ENCODE measurements around the gene TUG1.

TUG1 gene

DNA sequence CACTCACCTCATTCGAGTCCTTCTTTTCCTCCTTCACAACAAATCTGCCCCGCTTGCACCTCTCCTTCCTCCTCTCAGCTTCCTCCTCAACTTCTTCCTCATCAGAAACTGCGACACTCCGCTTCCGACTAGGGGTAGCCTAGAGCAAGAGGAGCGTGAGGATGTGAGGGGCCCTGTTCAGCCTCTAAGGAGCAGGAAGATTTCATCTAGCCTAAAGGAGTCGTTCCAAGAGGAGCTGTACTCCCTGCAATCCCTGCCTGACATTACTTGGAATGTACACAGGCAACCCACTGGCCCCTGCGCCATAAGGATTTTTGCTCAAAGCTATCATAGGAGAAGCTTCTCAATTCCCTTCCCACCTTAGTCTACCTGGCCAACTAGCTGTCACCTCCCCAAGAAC is 35.0 kb upstream of the TUG1 start:
- peaks cover 78% of the 10 kb centered on the region for H3K36me3 Mint-ChIP-seq
- CTCF ChIA-PET, result interaction anchor here (1.1 kb wide), 1 partner anchor 14 kb away, joined by 5 read pairs; no protein-coding TSS in a partner anchor
- H3K4me3 Mint-ChIP-seq, result no peak overlapping the region
- H3K27ac Mint-ChIP-seq, result no peak overlapping the region
- H3K4me1 Mint-ChIP-seq, result peaks cover 25% of the 10 kb centered on the region
- no peaks in the 10 kb centered on the region for H3K27me3 Mint-ChIP-seq
- no peaks in the 10 kb centered on the region for H3K9me3 Mint-ChIP-seq
- DNase-seq, result no peak

GRCh38 chr22:30940685-30941362 is 28.2 kb upstream of the TUG1 start:
- Mint-ChIP-seq H3K9me3 (no peaks in the 10 kb centered on the region), H3K27ac (peak overlapping the region; percentile 96), H3K36me3 (peaks cover 85% of the 10 kb centered on the region), H3K27me3 (no peaks in the 10 kb centered on the region), H3K4me1 (peaks cover 88% of the 10 kb centered on the region), H3K4me3 (peak overlapping the region; percentile 87)
- peak; percentile 73 for DNase-seq
- CTCF ChIA-PET, result interaction anchor here (1.2 to 2.1 kb wide), 5 partner anchors 10 to 178 kb away, joined by 3 to 9 read pairs (median 4); no protein-coding TSS in a partner anchor

- CTCF ChIA-PET, result interaction anchor here (1.3 to 2.1 kb wide), 4 partner anchors 20 to 178 kb away, joined by 3 to 9 read pairs (median 5); no protein-coding TSS in a partner anchor
- peak; percentile 42 for DNase-seq
- Mint-ChIP-seq H3K4me3 (peak overlapping the region; percentile 87), H3K27me3 (no peaks in the 10 kb centered on the region), H3K27ac (peak overlapping the region; percentile 96), H3K36me3 (peaks cover 85% of the 10 kb centered on the region), H3K9me3 (no peaks in the 10 kb centered on the region), H3K4me1 (peaks cover 93% of the 10 kb centered on the region)
These were observed 27.7 kb upstream of the TUG1 start for GRCh38 chr22:30941363-30941740.

DNA sequence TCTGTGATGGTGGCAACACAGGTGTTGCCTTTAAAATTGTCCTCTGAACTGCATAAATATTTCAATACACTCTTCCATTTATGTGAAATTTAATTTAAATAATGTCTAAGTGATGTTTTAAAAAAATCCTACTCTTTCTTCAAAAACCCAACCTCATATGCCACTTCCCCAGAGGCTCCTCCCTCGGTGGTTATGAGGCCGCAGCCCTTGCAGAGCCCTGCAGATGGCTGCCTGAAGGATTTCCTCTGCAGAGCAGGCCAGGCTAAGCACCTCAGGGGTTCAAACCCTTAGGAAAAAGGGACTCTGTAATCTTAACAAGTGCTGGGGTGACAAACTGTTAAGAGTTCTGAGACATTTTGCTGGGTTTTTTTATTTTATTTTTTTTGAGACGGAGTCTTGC is 25.7 kb upstream of the TUG1 start:
- no peaks in the 10 kb centered on the region for H3K9me3 Mint-ChIP-seq
- H3K36me3 Mint-ChIP-seq, result peaks cover 72% of the 10 kb centered on the region
- peaks cover 81% of the 10 kb centered on the region for H3K4me1 Mint-ChIP-seq
- peak overlapping the region; percentile 13 for H3K4me3 Mint-ChIP-seq
- CTCF ChIA-PET, result no interaction called here
- peak overlapping the region; percentile 84 for H3K27ac Mint-ChIP-seq
- H3K27me3 Mint-ChIP-seq, result no peaks in the 10 kb centered on the region
- peak; percentile 85 for DNase-seq

GRCh38 chr22:30944986-30945385 is 24.1 kb upstream of the TUG1 start:
- Mint-ChIP-seq H3K9me3 (no peaks in the 10 kb centered on the region), H3K4me3 (no peak overlapping the region), H3K36me3 (peaks cover 68% of the 10 kb centered on the region), H3K27ac (peak overlapping the region; percentile 42), H3K4me1 (peaks cover 75% of the 10 kb centered on the region), H3K27me3 (no peaks in the 10 kb centered on the region)
- CTCF ChIA-PET, result no interaction called here
- no peak for DNase-seq

- peaks cover 65% of the 10 kb centered on the region for H3K36me3 Mint-ChIP-seq
- no peak for DNase-seq
- H3K27me3 Mint-ChIP-seq, result no peaks in the 10 kb centered on the region
- peaks cover 70% of the 10 kb centered on the region for H3K4me1 Mint-ChIP-seq
- H3K9me3 Mint-ChIP-seq, result no peaks in the 10 kb centered on the region
- CTCF ChIA-PET, result interaction anchor here (0.7 to 1.4 kb wide), 2 partner anchors 23 to 138 kb away, joined by 3 read pairs; partner anchors contain the start of gene TUG1
- no peak overlapping the region for H3K4me3 Mint-ChIP-seq
- peak overlapping the region; percentile 46 for H3K27ac Mint-ChIP-seq
These were observed 23.4 kb upstream of the TUG1 start for GRCh38 chr22:30945653-30946052.

- Mint-ChIP-seq H3K4me1 (peaks cover 70% of the 10 kb centered on the region), H3K9me3 (no peaks in the 10 kb centered on the region), H3K27ac (peak overlapping the region; percentile 46), H3K27me3 (no peaks in the 10 kb centered on the region), H3K36me3 (peaks cover 64% of the 10 kb centered on the region), H3K4me3 (no peak overlapping the region)
- CTCF ChIA-PET, result interaction anchor here (0.7 to 1.4 kb wide), 6 partner anchors 12 to 203 kb away, joined by 3 to 13 read pairs (median 4); partner anchors contain the start of genes SMTN and TUG1
- no peak for DNase-seq
These were observed 22.7 kb upstream of the TUG1 start for GRCh38 chr22:30946354-30946753.

DNA sequence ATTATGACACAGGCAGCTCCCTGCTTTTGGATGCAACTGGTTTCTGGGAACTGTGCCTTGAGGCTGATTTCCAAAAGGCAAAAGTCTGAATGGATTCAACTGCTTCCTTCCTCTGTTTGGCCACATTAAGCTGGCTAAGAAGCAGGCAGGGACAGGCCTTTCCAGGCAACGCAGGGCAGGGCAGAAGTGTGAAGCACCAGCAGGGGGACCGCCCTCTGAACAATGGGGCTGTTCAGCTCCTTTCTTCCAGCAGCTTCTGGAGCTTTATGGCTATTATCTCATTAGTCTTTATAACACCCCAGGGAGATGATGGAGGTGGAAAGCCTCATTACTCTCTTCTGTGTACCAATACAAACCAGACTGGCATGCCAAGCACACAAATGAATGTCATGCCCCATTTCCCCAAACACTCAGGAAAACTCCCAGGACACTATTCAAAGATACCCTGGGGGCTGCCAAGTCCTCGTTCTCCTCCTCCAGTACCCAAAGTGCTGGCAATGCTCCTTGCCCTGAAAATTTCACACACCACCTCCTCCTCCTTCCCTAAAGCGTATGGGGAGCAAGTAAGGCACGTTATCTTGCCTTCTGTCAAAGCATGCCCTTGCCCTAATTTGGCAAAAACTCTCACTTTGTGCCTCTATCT is 21.8 kb upstream of the TUG1 start:
- Mint-ChIP-seq H3K9me3 (no peaks in the 10 kb centered on the region), H3K27ac (no peak overlapping the region), H3K27me3 (no peaks in the 10 kb centered on the region), H3K4me1 (peaks cover 70% of the 10 kb centered on the region), H3K36me3 (peaks cover 64% of the 10 kb centered on the region), H3K4me3 (no peak overlapping the region)
- DNase-seq, result no peak
- CTCF ChIA-PET, result interaction anchor here (0.7 to 1.4 kb wide), 6 partner anchors 11 to 202 kb away, joined by 3 to 13 read pairs (median 4); partner anchors contain the start of genes SMTN and TUG1

DNA sequence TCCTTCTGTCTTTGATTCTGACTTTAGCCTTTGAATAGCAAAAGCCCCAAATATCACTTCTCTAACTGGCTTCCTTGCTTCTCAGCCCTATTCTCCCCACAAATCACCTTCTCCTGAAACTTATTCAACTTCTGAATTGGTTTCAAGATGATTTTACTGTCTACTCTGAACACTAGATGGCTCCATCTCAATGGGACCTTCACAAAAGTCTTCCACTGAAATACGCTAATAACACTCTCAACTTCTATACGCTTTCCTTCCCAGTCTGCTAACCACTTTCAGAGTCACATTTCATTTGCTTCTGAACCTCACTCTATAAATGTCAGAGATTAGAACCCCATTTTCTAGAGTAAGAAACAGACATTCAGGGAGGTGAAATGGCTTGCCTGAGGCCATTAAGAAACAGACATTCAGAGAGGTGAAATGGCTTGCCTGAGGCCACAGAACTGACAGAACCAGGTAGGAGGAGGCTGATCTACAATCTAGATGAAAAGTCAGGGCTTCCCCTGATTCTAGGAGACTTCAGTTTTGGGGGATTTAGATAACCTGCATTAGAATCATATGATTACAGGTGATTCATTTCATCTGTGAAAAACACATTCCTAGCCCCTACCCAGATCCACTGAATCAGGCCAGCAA is 21.1 kb upstream of the TUG1 start:
- Mint-ChIP-seq H3K4me1 (peaks cover 71% of the 10 kb centered on the region), H3K27ac (no peak overlapping the region), H3K9me3 (no peaks in the 10 kb centered on the region), H3K27me3 (no peaks in the 10 kb centered on the region), H3K4me3 (no peak overlapping the region), H3K36me3 (peaks cover 67% of the 10 kb centered on the region)
- CTCF ChIA-PET, result interaction anchor here (0.9 to 1.2 kb wide), 2 partner anchors 13 to 136 kb away, joined by 3 to 7 read pairs; no protein-coding TSS in a partner anchor
- DNase-seq, result no peak

DNA sequence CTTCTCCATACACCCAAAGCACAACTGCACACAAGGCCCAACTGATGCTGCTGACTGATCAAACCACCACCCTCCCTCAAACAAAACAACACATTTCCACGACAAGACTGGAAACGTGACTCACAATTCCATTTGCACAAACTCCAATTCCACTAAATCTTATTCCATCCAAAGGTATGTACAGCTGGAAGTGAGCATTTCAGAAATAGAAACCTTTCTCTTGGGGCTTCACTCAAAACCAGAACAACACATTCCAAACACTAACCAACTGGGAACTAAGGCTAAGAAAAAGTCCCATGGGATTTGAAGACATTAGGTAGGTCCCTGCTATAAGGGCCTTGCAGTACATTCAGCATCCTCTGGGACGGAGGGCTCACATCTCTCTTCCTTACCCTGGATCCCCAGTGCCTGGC is 20.1 kb upstream of the TUG1 start:
- CTCF ChIA-PET, result interaction anchor here (0.9 to 1.5 kb wide), 2 partner anchors 12 to 136 kb away, joined by 3 to 5 read pairs; no protein-coding TSS in a partner anchor
- H3K9me3 Mint-ChIP-seq, result no peaks in the 10 kb centered on the region
- H3K27me3 Mint-ChIP-seq, result no peaks in the 10 kb centered on the region
- peaks cover 62% of the 10 kb centered on the region for H3K4me1 Mint-ChIP-seq
- H3K4me3 Mint-ChIP-seq, result no peak overlapping the region
- no peak overlapping the region for H3K27ac Mint-ChIP-seq
- H3K36me3 Mint-ChIP-seq, result peaks cover 70% of the 10 kb centered on the region
- DNase-seq, result no peak

DNA sequence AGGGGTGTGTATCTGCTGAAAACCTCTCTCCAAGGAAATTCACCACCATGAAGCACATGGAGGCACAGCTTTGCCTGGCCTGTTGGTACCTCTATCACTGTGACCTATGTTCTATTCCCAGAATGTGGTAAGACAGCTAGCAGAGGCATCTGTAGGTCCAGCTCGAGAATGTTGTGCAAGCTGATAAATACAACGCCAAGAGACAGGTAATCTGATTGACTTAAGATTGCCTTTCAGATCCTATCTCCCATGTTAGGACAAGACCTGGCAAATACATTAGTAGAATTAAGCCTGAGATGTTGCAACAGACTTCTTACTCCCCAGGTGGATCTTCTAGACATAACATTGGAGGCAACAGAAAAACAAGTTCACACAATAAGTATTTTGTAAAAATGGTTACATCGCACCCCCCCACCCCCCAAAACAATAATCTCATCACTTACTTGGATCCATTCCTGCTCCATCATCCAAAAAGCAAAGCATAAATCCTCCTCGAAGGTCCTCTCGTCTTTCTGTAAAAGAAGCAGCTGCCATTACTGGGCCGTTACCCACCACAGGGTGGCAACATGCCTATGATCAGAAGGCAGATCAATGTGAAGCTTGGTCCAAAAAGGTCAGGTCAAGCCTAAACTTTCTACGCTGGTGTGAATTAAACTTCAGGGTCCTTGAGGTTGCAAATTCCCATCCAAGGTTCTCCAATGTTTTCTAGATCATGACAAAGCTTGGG is 19.0 kb upstream of the TUG1 start:
- DNase-seq, result no peak
- no peaks in the 10 kb centered on the region for H3K9me3 Mint-ChIP-seq
- CTCF ChIA-PET, result interaction anchor here (0.6 to 1.5 kb wide), 5 partner anchors 10 to 141 kb away, joined by 3 to 5 read pairs (median 3); no protein-coding TSS in a partner anchor
- no peak overlapping the region for H3K27ac Mint-ChIP-seq
- H3K4me1 Mint-ChIP-seq, result peaks cover 59% of the 10 kb centered on the region
- H3K36me3 Mint-ChIP-seq, result peaks cover 68% of the 10 kb centered on the region
- no peak overlapping the region for H3K4me3 Mint-ChIP-seq
- H3K27me3 Mint-ChIP-seq, result no peaks in the 10 kb centered on the region

DNA sequence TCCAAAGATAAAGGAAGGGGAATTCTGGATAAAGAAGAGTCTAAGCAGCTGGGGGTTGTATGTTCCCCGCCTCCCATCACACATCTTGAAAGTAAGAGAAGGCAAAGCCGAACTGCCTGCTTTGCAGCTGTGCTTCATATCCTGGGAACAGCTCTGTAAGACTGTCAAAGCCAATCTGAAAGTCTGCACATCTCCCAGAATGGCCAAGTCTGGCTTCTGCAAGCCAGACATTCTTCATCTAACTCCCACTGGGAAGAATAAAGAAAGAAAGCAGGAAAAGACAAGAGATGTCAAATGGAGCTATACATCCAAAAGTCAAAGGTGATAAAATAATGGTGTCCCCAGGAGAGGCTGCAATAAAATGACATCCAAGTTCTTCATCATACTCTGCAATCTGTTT is 15.9 kb upstream of the TUG1 start:
- Mint-ChIP-seq H3K9me3 (no peaks in the 10 kb centered on the region), H3K36me3 (peaks cover 75% of the 10 kb centered on the region), H3K27me3 (no peaks in the 10 kb centered on the region)

GRCh38 chr22:30955153-30955552 is 13.9 kb upstream of the TUG1 start:
- CTCF ChIA-PET, result no interaction called here
- Mint-ChIP-seq H3K36me3 (peaks cover 66% of the 10 kb centered on the region), H3K9me3 (no peaks in the 10 kb centered on the region), H3K27ac (peak overlapping the region; percentile 85), H3K4me3 (no peak overlapping the region), H3K4me1 (peaks cover 60% of the 10 kb centered on the region), H3K27me3 (no peaks in the 10 kb centered on the region)
- DNase-seq, result no peak

More for the DNA sequence above, 15.9 kb upstream of the TUG1 start:
- H3K4me3 Mint-ChIP-seq, result no peak overlapping the region
- no peak overlapping the region for H3K27ac Mint-ChIP-seq
- CTCF ChIA-PET, result interaction anchor here (0.6 kb wide), 1 partner anchor 63 kb away, joined by 3 read pairs; no protein-coding TSS in a partner anchor
- DNase-seq, result no peak
- H3K4me1 Mint-ChIP-seq, result peaks cover 67% of the 10 kb centered on the region
